ENCODE results near the gene HSPB8.

GRCh38 chr12:119175081-119175480 is 3.6 kb upstream of the HSPB8 start:
- no peak for TF ChIP-seq CTCF (IDR thresholded peaks at IDR 0.05)
- TF ChIP-seq EP300 (IDR thresholded peaks at IDR 0.05), result no peak
- TF ChIP-seq POLR2A (IDR thresholded peaks at IDR 0.05), result no peak

Data from tibial nerve (tissue), 4 donors.